ENCODE data around the gene MAP1S. TPM values are rescaled to one million over a fixed set of nuclear protein-coding genes. Genes with fewer than 3 reads are reported as not detected.

Gene MAP1S
- total RNA-seq, 4 donors from 2014 or later: 23.9 to 71.8 (median 48.7) TPM

Other genes with a start within 250 kb of the MAP1S start
- gene SLC27A1, start 249.0 kb upstream of the MAP1S start, total RNA-seq: 10 to 100 TPM in 2 of 4 donors, 1 to 10 TPM in 1, under 1 TPM in 1; 0.70 to 13.2 (median 8.3) TPM
- 100 to 1,000 TPM in 2 of 4 donors, 10 to 100 TPM in 2; 79.2 to 117 (median 104) TPM for gene PGLS, start 207.8 kb upstream of the MAP1S start, total RNA-seq
- 10 to 100 TPM; 24.7 to 79.2 (median 48.9) TPM for gene COLGALT1, start 163.8 kb upstream of the MAP1S start, total RNA-seq
- under 1 TPM; 0.38 to 0.83 (median 0.62) TPM for gene UNC13A, start 31.1 kb upstream of the MAP1S start, total RNA-seq
- gene FCHO1, start 32.0 kb downstream of the MAP1S start, total RNA-seq: 10 to 100 TPM in 1 of 4 donors, 1 to 10 TPM in 3; 2.3 to 41.3 (median 5.3) TPM
- 100 to 1,000 TPM in 3 of 4 donors, 10 to 100 TPM in 1; 13.2 to 154 (median 127) TPM for gene B3GNT3, start 75.7 kb downstream of the MAP1S start, total RNA-seq
- gene INSL3, start 102.0 kb downstream of the MAP1S start, total RNA-seq: not detected
- 10 to 100 TPM in 1 of 4 donors, 1 to 10 TPM in 3; 4.0 to 32.2 (median 5.4) TPM for gene JAK3, start 128.5 kb downstream of the MAP1S start, total RNA-seq
- gene RPL18A, start 140.4 kb downstream of the MAP1S start, total RNA-seq: 100 to 1,000 TPM; 456 to 824 (median 599) TPM
- not detected for gene SLC5A5, start 152.5 kb downstream of the MAP1S start, total RNA-seq
- gene CCDC124, start 213.5 kb downstream of the MAP1S start, total RNA-seq: 10 to 100 TPM; 18.9 to 33.0 (median 24.4) TPM
- gene KCNN1, start 247.6 kb downstream of the MAP1S start, total RNA-seq: not detected

Measured in Peyer's patch (tissue), 4 donors.